Skin epidermis (tissue), 12 donors: ENCODE results near the gene NMT2.
"Not testable (repeated sequence)": the region's sequence is repeated elsewhere in the genome, so short reads cannot be mapped to it uniquely, and the experiment has no call there.

Experiments
- H3K27ac ChIP-seq, 21 experiments: fragments of 200-600 bp; sonication (generic) in 11 of 21; one replicate each; pipeline ENCODE4 v1.5.0; 2020; ENCODE audit warnings: mild to moderate bottlenecking in 3 of 21, inconsistent platforms in 2 of 21, moderate library complexity in 2 of 21
- H3K4me3 ChIP-seq, 7 experiments: fragments of 200-600 bp; sonication (generic) in 2 of 7; one replicate each; pipeline ENCODE4 v1.5.0; 2020; ENCODE audit warnings: inconsistent platforms in 2 of 7, mild to moderate bottlenecking in 2 of 7, moderate library complexity in 1 of 7

NMT2 gene

DNA sequence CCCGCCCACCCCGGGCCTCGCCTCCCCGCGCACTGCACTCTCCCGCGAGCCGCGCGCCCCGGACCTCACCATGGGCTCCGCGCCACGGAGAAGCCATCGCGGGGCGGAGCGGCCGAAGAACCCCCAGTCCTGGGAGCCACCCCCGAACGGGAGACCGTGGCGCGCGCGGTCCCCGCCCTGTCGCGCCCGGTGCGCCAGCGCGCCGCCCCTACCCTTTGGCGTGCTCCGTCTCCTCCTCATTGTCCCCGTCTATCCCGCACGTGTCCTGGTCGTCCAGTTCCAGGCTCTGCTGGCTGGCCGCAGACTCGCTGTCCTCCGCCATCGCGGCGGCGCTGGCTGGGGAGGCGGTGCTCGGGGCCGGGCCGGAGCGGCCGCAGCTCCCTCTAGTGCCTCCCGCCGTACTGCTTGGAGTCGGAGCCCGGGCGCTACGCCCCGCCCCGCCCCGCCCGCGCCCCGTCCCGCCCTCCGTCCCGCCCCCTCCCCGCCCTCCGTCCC is at the start of gene NMT2:
TSS of gene NMT2 (minus strand) at position 403 of the 495 bp plus-strand sequence. CDS start at position 322, 81 bp downstream.
- H3K27ac ChIP-seq = peak within 1 kb of the TSS; percentile 53 to 97 (median 83)
- H3K4me3 ChIP-seq = peak within 1 kb of the TSS; percentile 45 to 98 (median 69)

DNA sequence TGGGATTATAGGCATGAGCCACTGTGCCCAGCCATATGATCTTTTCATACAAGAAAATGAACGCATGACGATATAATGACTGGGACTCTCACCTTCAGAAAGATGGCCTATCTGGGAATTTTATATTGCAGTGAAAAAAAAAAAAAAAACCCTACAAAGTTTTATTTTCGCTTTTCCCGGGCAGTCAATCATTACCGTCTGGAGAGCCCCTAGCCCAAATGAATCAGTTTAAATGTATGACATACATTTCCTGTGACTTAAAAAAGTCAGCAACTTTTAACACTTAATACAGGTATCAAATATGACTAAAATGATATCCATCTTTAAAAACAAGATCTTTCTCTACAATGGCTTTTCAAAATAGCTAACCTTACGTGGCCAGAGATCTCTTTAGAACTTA is 48.2 kb upstream of the NMT2 start:
- no peak overlapping the region for H3K4me3 ChIP-seq
- no peak overlapping the region for H3K27ac ChIP-seq

DNA sequence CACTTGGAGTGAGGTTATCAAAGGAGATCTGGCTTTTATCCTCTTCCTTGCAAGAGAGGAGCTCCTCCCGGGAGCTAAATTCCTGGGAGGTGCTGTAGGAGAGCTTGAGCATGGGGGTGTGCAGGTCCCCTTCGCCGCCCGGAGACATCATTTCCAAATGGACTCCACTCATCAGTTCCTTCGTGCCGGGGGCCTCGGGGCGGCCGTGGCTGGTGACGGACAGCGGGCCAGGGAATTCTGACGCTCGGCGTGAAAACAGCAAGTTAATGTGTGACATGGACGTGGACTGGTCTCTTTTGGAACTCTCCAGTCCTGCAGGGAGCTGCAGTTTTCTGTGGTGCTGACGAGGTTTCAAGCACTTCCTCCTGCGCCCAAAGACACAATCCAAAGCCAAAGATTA is 45.7 kb upstream of the NMT2 start:
- Histone ChIP-seq H3K27ac (no peak overlapping the region), H3K4me3 (no peak overlapping the region)

DNA sequence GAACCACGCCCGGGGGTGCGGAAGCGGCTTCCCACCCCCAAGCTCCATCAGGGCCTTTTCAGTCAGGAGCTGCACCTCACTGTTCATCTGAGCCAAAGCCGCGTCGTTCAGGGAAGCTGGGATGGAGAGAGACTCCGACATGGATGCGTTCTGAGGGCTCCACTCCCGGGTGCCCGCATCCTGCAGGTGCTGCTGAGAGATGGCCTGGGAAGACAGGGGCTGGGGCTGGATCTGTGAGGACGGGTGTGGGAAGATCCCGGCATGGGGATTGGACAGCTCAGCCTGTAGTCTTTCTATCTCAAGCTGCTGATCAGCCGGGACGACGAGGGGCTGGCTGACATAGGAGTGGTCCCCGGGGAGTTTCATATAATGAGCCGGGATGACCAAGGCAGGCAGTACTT is 45.0 kb upstream of the NMT2 start:
- Histone ChIP-seq H3K4me3 (no peak overlapping the region), H3K27ac (no peak overlapping the region)

DNA sequence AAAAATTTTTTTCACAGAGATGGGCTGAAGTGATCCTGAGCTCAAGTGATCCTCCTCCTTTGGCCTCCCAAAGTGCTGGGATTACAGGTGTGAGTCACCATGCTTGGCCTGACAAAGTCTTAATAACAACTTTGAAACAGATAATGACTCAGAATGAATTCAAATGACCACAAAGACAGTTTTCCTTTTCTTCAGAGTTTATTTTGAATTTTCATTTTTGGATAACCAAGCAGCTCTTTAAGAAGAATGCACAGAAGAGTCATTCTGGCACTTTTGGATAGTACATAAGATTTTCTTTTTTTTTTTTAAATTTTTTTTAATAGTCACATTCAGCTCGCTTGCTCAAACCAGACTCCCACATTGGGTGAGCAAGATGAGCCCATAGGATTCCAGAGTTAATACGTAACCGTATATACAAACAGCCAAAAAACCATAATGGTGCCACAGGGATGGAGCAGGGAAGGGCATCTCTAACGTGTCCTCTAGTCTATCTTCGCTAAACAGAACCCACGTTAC is 43.0 kb upstream of the NMT2 start:
- H3K4me3 ChIP-seq = no peak overlapping the region
- no peak overlapping the region for H3K27ac ChIP-seq

DNA sequence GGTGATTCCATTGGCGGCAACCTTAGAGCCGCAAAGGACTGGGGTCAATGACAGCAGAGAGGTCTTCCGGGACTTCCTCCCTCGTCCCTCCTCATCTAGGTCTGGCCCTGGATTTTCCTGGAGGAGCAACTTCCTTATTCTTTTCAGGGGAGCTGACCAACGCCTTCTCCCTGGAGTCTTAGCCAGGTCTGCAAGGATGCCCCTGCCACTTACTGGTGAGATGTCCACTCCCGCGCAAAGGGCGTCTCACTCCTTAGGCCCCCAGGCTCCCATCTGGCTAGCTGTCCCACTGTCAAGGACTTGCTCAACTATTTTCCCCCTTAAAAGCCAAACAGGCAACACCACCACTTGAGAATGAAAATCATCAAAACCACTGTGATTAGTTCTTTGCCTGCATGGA is 42.0 kb upstream of the NMT2 start:
- Histone ChIP-seq H3K27ac (no peak overlapping the region), H3K4me3 (no peak overlapping the region)

DNA sequence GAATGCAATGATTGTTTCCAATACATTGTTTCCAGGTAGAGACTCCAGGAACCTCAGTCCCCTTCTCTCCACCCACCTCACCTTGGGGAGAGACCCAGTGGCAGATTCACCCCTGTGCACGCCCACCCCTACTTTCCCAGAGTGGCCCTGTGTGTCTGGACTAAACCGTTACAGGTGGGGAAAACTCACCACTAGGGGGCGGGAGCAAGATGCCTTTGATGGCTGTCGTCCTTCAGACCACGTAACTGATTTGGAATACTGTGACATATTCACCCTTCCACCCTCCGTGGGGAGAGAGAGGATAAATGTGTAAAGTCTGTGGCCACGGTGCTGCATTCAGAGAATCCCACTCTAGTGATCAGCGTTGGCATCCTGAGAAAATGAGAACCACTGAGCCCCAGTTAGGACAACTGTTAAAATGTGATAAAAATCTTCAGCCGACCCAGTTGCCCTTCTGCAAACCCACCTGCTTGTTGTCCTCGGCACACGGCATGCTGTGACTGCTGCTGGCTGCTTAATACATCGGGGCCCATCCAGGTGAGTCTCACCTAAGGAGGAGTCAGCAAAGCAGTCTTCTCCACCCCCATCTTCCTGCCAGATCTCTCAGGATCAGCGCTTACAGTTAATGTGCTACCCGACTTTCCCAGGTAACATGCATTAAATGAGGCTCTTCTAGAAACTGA is 41.5 kb upstream of the NMT2 start:
- H3K27ac ChIP-seq = peak overlapping the region in 1 of 21 experiments; percentile 90
- H3K4me3 ChIP-seq = no peak overlapping the region

DNA sequence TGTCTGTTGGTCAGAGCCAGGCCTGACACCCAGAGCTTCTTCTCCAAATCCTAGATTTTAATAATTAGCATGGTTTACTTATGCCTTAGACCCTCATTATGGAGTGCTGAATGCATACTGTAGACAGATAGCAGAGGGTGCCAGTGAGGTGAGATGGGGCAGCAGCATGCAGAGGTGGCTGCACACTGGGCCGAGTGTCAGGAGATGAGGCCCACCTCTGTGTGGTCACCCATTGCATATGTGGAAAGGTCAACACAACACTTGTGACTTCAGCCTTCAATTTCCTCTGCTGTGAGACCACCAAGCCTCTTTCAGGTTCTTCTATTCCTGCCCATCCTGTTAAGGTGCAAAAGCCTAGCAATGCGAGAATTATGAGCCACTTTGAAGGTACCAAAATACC is 39.7 kb upstream of the NMT2 start:
- H3K27ac ChIP-seq = peak overlapping the region in 13 of 21 experiments; percentile 10 to 90 (median 36)

DNA sequence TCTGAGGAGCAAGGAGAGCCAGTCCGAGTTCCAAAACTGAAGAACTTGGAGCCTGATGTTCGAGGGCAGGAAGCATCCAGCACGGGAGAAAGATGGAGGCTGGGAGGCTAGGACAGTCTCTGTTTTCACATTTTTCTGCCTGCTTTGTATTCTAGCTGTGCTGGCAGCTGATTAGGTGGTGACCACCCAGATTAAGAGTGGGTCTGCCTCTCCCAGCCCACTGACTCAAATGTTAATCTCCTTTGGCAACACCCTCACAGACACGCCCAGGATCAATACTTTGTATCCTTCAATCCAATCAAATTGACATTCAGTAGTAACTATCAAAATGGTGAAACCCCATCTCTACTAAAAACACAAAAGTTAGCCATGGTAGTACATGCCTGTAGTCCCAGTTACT is 38.9 kb upstream of the NMT2 start:
- H3K4me3 ChIP-seq = not testable (repeated sequence)
- H3K27ac ChIP-seq = peak overlapping the region in 6 of 21 experiments; percentile 2 to 90 (median 80)

More for the DNA sequence above, 39.7 kb upstream of the NMT2 start:
- H3K4me3 ChIP-seq = no peak overlapping the region

DNA sequence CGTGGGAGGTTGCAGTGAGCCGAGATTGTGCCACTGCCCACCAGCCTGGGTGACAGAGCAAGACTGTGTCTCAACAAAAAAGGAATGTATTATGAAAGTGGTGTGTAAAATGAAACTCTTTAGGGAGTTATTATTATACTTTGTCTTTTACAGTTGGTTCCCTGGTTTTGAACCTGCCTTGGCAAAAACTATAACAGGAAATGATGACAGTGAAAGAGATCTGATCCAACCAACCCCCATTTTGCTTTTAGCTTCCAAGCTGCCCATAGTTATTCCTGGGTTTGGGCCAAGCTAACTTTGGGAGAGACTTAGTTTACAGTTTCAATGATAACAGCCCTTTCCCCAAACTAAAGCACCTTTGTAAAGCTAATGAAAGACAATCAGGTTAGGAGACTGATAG is 34.1 kb upstream of the NMT2 start:
- Histone ChIP-seq H3K4me3 (no peak overlapping the region), H3K27ac (no peak overlapping the region)

DNA sequence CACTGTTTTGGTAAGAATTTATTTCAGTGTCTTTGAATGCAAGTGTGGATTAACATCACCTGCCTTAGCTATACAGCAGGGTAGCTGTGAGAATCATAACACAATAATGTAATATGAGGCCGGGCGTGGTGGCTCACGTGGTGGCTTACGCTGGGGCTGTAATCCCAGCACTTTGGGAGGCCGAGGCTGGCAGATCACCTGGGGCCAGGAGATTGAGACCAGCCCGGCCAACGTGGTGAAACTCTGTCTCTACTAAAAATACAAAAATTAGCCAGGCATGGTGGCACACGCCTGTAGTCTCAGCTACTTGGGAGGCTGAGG is 33.8 kb upstream of the NMT2 start:
- not testable (repeated sequence) for H3K4me3 ChIP-seq, H3K27ac ChIP-seq

DNA sequence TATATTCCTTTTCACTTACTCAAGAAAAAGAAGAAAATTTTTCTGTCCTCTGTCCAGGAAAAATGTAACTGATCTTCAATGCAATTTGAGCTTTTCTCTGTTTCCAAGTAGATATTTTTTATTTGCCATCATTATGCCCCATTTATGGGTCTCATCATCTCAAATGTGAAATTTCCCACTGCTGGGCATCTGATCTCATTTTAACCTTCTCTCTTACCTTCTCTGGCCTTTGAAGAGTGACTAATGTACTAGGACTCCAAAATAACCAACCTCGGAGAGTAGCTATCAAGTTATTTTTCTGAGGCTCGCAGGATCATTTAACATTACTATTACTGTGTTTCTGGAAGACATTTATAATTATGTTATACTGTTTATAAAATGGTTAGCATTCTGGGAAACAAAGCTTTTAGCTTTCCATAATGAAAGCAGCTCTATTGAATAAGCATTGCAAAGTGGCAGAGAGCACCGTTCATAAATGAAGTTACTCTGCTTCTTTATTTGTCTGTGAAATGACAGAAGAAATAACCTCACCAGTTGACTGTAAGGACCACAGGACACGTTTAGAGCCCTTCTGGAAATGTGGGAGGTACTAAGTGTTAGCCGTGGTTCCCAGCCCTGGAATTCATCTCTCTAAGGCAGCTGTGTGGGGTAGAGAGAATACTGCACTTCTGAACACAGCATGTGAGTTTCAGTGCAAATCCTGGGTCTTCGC is 33.3 kb upstream of the NMT2 start:
- H3K4me3 ChIP-seq = no peak overlapping the region
- H3K27ac ChIP-seq = no peak overlapping the region

DNA sequence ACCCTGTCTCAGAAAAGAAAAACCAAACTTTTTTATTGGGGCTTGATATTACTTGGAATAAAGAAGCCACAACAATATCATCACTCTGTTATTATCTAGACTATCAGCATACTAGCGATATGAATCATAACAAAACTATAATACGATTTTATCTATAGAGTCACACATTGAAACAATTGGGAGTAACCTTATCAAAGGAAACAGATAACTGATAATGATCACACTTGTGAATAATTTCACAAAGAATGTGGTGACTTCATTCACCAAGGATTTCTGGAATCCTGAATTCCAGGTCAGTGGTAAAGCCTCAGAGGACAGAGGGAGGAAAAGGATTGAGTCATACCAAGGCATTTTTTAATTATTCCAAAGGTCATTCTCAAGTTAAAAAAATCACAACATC is 32.1 kb upstream of the NMT2 start:
- H3K27ac ChIP-seq = no peak overlapping the region
- no peak overlapping the region for H3K4me3 ChIP-seq

DNA sequence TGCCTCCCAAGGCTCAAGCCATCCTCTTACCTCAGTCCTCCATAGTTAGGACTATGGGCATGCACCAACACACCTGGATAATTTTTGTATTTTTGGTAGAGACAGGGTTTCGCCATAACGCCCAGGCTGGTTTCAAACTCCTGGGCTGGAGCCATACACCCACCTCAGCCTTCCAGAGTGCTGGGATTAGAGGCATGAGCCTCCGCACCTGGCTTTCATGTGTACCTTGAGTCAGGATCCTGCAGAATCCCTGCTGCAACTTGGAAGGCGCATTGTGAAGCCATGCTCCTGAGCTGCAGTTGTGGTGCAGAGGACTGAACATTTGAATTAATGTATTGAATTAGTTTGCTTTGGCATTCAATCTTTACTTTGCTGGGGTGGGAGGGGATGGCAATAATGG is 29.4 kb upstream of the NMT2 start:
- no peak overlapping the region for H3K4me3 ChIP-seq
- peak overlapping the region in 4 of 21 experiments; percentile 4 to 70 (median 22) for H3K27ac ChIP-seq

DNA sequence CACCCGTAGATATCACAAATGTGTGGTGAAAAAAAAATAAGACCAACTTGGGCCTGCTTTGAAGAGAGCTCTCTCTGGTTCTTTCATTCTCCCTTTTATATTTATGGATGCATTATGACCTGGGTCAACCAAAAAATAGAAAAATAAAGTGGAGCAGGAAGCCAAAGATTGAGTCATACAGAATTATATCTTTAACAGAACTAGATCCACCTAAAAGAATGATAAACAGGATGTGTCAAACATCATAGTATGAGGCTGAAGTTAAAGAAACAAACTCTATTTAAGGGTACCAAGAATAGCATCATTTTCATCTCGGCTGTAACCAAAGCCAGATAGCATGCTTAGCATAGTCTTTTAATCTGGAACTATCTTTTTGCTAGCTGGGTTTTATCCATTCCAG is 28.8 kb upstream of the NMT2 start:
- no peak overlapping the region for H3K4me3 ChIP-seq
- peak overlapping the region in 5 of 21 experiments; percentile 4 to 70 (median 28) for H3K27ac ChIP-seq

DNA sequence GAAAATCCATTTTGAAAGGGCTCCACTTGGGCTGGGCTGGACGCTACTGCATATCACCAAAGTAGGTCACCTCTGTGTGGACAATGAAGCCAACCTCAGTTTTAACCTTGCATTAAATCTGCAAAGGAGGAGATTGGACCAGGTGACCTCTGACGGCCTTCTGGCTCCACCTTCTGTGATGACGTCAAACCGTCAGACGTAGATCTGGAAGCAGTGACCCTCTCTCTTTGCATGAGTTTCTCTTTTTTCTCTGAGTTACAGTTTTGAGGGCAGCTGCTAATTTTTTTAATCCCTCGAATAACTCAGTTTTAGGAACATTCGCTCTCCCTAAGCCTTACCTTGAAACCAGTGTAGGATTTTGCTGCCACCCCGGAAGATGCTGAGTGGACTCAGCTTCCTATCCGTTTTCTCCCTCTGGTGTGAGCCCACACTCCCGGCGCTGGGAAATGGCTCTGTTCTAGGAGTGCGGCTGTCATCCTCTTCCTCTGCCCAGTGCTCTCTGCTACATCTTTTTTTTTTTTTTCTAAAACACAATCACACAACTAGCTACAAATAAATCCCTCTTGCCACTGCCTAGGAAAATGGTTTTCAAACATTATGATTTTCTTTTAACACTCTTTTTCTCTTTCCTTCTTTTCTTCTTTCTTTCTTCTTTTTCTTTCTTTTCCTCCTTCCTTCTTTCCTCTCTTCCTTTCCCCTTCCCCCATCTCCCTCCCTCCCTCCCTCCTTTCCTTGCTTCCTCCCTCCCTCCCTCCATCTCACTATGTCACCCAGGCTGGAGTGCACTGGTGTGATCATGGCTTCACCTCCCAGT is 27.7 kb upstream of the NMT2 start:
- H3K4me3 ChIP-seq = no peak overlapping the region
- H3K27ac ChIP-seq = peak overlapping the region in 1 of 21 experiments; percentile 70

DNA sequence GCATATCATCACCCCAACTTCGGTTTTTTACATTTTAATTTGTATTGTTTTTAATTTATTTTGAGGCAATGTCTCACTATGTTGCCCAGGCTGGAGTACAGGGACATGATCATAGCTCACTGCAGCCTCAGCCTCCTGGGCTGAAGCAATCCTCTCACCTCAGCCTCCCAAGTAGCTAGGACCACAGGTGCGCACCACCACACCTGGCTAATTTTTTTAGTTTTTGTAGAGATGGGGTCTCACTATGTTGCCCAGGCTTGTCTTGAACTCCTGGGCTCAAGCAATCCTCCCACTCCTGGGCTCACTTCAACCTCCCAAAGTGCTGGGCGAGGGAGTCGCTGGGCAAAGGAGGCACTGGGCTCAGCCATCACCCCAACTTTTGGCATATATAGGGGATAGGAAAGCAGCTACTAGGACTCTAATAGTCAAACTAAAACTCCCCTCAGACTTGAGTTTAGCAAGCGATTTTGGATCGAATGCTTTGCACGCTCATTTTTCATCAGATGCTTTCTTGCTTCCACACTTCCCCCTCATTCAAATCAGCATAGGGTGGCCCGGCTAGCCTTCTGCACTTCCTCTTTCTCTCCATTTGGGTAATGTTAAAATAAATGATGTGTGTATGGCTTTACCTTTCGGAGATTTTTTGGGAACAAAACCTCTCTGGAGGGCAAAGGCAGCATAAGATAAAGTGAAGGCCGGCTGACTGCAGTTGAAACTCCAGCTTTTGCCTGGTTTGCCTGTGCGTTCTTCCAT is 20.8 kb upstream of the NMT2 start:
- Histone ChIP-seq H3K27ac (peak overlapping the region in 1 of 21 experiments; percentile 64), H3K4me3 (no peak overlapping the region)

DNA sequence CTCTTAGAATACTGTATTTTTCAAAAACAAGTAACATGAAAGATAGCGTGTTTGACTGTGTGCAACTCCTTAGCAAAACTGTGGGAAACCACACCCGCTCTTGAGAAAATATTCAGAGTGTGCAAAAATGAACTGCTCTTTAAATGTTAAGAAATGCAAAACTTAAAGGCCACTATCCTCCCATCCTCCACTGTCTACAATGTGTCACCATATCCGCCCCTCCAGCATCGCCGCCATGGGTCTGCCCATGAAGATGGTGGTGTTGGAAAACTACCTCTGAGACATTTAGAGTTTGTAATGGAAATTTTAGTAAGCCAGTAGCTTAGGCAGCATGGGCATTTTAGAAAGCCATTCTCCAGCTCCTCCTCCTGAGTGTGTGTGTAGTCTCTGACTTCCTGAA is 20.1 kb upstream of the NMT2 start:
- peak overlapping the region in 1 of 21 experiments; percentile 64 for H3K27ac ChIP-seq

DNA sequence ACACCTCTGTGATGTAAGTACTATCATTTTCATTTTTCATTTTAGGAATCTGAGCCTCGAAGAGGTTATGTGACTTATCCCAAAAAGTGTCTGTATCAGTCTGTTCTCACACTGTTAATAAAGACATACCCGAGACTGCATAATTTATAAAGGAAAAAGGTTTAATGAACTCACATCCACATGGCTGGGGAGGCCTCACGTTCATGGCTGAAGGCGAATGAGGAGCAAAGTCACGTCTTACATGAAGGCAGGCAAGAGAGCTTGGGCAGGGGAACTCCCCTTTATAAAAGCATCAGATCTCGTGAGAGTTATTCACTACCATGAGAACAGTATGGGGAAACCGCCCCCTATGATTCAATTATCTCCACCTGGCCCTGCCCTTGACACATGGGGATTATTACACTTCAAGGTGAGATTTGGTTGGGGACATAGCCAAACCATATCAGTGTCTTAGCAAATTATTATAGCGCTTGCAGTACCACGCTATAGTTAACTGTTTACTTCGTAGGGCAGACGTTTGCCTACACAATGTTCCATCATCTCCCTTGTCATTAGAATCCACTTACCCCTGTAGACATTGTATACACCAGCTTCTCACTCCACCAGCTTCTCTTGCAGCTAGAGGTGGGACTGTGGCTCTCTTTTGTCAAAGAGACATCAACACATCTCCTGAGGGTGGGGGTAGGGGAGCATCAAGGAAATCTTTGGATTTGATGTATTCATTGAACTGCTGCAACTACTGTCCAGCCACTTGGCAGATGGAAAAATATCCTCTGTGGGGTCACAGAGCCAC is 15.4 kb upstream of the NMT2 start:
- Histone ChIP-seq H3K27ac (no peak overlapping the region), H3K4me3 (no peak overlapping the region)

More for the DNA sequence above, 20.1 kb upstream of the NMT2 start:
- no peak overlapping the region for H3K4me3 ChIP-seq
